Stimulated activated CD8-positive, alpha-beta memory T cell treated with anti-CD3 and anti-CD28 coated beads, Interleukin-2, amount 100 ng/mL, for 1 hour (primary cell): ENCODE measurements around the gene ANO6.

Source experiments
- DNase-seq, 2 donors: peaks; one replicate each; pipeline ENCODE4 v3.0.0-alpha.2; 2020; ENCODE audit warnings: low read depth in 2 of 2

Gene ANO6

DNA sequence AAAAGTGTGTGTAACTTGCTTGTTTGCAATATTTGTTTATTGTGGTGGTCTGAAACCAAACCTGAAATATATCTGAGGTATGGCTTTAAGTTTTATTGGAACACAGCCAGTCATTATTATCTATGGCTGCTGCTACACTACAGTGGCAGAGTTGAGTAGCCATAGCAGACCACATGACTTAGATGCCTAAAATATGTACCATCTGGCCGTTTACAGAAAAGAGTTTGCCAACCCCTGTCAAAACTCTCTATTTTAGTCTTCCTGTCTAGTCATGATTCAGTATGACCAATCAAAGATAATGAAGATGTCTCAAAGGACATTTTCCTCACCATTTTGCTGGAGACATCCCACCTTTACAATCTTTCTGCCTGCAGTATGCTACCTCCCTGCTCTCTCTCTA lies 242.3 kb downstream of the ANO6 start:
- DNase-seq, result no peak

GRCh38 chr12:45458854-45459807 lies 243.2 kb downstream of the ANO6 start:
- DNase-seq, result no peak

- DNase-seq, result no peak
These were observed 246.6 kb downstream of the ANO6 start for GRCh38 chr12:45462506-45462905.

GRCh38 chr12:45464699-45465098 lies 248.8 kb downstream of the ANO6 start:
- DNase-seq, result no peak

DNA sequence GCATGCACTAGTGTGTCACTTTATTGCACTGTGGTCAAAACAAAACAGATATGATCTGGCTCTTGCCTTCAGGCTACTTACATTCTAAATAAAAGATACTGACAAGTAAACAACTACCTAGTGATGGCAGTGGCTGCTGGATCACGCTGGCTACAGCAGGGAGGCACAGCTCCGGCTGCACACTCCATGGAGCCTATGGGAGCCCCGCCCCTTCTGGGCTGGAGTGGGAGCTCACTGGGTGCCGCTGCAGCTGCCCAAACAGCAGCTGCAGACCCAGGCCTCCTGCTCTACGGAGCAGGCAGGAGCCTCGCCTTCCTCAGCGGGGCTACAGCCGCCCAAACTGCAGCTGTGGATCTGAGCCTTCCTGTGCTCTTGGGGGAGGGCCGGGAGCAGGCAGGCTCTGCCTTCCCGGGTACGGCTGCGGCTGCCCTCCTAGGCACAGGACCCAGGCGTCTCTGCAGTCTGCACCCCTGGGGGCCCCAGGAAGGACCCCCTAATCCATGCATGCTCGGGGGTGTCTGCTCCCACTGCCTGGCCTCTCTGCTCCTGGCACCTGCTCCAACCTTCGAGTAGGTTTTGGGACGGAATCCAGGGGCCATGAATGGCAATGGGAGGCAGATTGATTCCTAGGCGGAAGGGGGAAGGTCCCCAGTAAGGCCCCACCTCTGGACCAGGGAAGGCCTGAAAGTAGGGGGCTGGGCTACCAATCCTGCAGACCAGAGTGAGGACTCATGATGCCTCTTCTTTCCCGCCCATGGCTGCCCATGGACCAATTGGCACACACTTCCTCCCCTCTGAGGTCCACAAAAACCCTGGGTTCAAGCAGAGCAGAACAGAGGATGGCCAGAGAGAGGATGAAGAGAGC lies 253.1 kb downstream of the ANO6 start:
- no peak for DNase-seq

GRCh38 chr12:45469902-45470301 lies 254.0 kb downstream of the ANO6 start:
- DNase-seq, result no peak

DNA sequence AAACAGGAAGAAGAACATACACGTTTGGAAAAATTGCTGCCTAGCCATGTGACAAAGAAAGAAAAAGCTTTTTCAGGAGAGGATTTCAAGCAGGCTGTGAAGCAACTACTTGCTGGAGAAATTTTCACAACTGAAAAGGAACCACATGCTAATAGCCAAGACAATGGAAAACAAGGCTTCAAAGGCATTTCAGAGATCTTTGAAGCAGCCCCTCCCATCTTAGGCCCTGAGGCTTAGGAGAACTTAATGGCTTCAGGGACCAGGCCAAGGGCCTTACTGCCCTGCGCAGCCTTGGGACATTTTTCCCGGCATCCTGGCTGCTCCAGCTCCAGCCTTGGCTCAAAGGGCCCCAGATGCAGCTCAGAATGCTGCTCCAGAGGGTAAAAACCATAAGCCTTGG lies 257.7 kb downstream of the ANO6 start:
- no peak for DNase-seq

DNA sequence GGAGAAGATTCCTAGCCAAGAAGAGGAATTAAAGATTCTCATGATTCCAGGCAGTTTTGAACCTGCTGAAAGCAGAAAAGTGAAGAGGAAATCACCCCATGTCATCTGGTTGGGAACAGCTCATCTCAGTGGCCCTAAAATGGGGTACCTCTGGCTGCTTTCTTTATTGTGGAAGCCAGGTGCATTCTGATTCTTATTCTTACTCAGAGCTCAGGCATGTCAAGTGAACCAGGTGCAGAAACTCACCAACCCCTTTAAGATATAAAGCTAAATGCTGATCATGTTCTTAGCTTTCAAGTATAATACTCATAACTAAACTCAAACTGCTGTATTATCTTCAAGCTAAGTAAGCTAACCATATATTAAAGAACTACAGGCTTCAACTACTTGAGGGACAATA lies 259.7 kb downstream of the ANO6 start:
- DNase-seq, result no peak

- no peak for DNase-seq
These were observed 261.6 kb downstream of the ANO6 start for GRCh38 chr12:45477526-45477925.

DNA sequence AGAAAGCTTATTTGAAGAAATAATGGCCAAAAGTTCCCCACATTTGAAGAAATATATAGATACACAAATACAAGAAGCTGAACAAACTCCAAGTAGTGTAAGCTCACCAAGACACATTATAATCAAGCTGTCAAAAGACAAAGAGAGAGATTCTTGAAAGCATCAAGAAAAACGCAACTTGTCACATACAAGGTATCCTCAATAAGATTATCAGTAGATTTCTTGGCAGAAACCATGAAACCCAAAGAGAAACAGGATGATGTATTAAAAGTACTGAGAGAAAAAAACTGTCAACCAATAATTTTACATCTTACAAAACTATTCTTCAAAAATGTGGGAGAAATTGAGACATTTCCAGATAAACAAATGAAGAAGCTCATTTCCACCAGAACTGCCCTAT lies 263.0 kb downstream of the ANO6 start:
- DNase-seq, result no peak

- DNase-seq, result no peak
These were observed 265.9 kb downstream of the ANO6 start for GRCh38 chr12:45481746-45482145.

DNA sequence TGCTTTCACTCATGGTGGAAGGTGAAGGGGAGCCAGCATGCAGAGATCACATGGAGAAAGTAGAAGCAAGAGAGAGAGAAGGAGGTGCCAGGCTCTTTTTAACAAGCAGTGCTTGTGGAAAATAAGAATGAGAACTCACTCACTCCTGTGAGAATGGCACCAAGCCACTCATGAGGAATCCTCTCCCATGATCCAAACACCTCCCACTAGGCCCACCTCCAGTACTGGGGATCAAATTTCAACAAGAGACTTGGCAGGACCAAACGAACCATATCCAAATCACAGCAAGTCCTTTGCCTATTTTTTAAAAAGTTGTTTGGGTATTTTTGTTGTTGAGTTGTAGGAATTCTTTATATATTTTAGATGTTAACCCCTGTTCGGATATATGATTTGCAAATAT lies 267.7 kb downstream of the ANO6 start:
- DNase-seq, result no peak
